T follicular helper cell (primary cell): ENCODE measurements around the gene NADK.
"Not testable (repeated sequence)": the region's sequence is repeated elsewhere in the genome, so short reads cannot be mapped to it uniquely, and the experiment has no call there.

ENCODE experiments used
- DNase-seq: peaks from one replicate; pipeline ENCODE4 v3.0.0-alpha.2; 2020; ENCODE audit warnings: low read depth

Gene NADK

GRCh38 chr1:1704284-1704957, 73.8 kb downstream of the NADK start:
- not testable (repeated sequence) for DNase-seq

- DNase-seq, result no peak
Measured at GRCh38 chr1:1703796-1704195, 74.5 kb downstream of the NADK start.

GRCh38 chr1:1702506-1702905, 75.8 kb downstream of the NADK start:
- DNase-seq, result not testable (repeated sequence)
